Suprapubic skin (tissue), 4 donors: ENCODE measurements around the gene SYPL1. TPM values are rescaled to one million over a fixed set of nuclear protein-coding genes. Genes with fewer than 3 reads are reported as not detected.

Experiments used
- DNase-seq, 2 donors: peaks; one replicate each; pipeline ENCODE4 v3.0.0-alpha.2; 2019; ENCODE audit warnings: low spot score in 2 of 2
- H3K27ac ChIP-seq: fragments of 200-600 bp; sonication (generic); one replicate; pipeline ENCODE4 v1.5.1; 2019
- H3K27me3 ChIP-seq: fragments of 200-600 bp; sonication (generic); one replicate; pipeline ENCODE4 v1.5.1; 2019
- H3K36me3 ChIP-seq: fragments of 200-600 bp; sonication (generic); one replicate; pipeline ENCODE4 v1.5.1; 2019
- H3K4me1 ChIP-seq: fragments of 200-600 bp; sonication (generic); one replicate; pipeline ENCODE4 v1.5.1; 2019
- H3K4me3 ChIP-seq: fragments of 200-600 bp; sonication (generic); one replicate; pipeline ENCODE4 v1.5.1; 2019; ENCODE audit warnings: mild to moderate bottlenecking
- H3K9me3 ChIP-seq: fragments of 200-600 bp; sonication (generic); one replicate; pipeline ENCODE4 v1.5.1; 2019
- CTCF ChIP-seq, 2 donors: fragments of 200-600 bp in 1 of 2; fragments of 450-650 bp in 1 of 2; sonication (generic) in 1 of 2; IDR thresholded peaks; one replicate each; pipeline ENCODE4 v1.5.1; 2016 to 2019; ENCODE audit warnings: antibody characterized with exemption in 2 of 2, mild to moderate bottlenecking in 1 of 2, moderate library complexity in 1 of 2
- EP300 ChIP-seq: sonication (generic); formaldehyde crosslinking; IDR thresholded peaks from one replicate; pipeline ENCODE4 v1.6.1; 2017; ENCODE audit warnings: antibody characterized with exemption
- POLR2A ChIP-seq, 2 donors: fragments of 450-650 bp; IDR thresholded peaks; one replicate each; pipeline ENCODE4 v1.6.1; 2017; ENCODE audit warnings: antibody characterized with exemption in 2 of 2, mild to moderate bottlenecking in 2 of 2, moderate library complexity in 2 of 2
- POLR2AphosphoS5 ChIP-seq, 3 donors: sonication (generic); formaldehyde crosslinking; IDR thresholded peaks; one replicate each; pipeline ENCODE4 v1.6.1; 2017; ENCODE audit warnings: antibody characterized with exemption in 3 of 3
- WGBS: methylation state at CpG from one replicate; pipeline ENCODE4 v1.1.5; 2018; 5-methylcytosine and 5-hydroxymethylcytosine counted together
- total RNA-seq, 4 donors: library from RNA; depleted of rRNA; stranded (reverse); fragments of >200 nt; gene quantifications; one replicate each; pipeline ENCODE4 v1.1.0, GENCODE V29; 2016

SYPL1 gene
- total RNA-seq, 4 donors from 2014 or later = 71.3 to 115 (median 99.3) TPM

GRCh38 chr7:106088014-106088413, 24.1 kb downstream of the SYPL1 start:
- Histone ChIP-seq H3K4me3 (no peak overlapping the region), H3K36me3 (peaks cover 31% of the 10 kb centered on the region), H3K27ac (no peak overlapping the region), H3K9me3 (no peaks in the 10 kb centered on the region), H3K4me1 (no peaks in the 10 kb centered on the region), H3K27me3 (no peaks in the 10 kb centered on the region)
- 82% methylated on average over 1 of the region's 1 CpG for WGBS
- no peak for TF ChIP-seq EP300
- no peak for TF ChIP-seq POLR2AphosphoS5 (IDR thresholded peaks at IDR 0.05)
- no peak for TF ChIP-seq POLR2A (IDR thresholded peaks at IDR 0.05)
- TF ChIP-seq CTCF (IDR thresholded peaks at IDR 0.05) = no peak
- no peak for DNase-seq

GRCh38 chr7:106086062-106086461, 26.1 kb downstream of the SYPL1 start:
- Histone ChIP-seq H3K9me3 (no peaks in the 10 kb centered on the region), H3K36me3 (peaks cover 18% of the 10 kb centered on the region), H3K4me1 (no peaks in the 10 kb centered on the region), H3K27me3 (no peaks in the 10 kb centered on the region), H3K4me3 (no peak overlapping the region), H3K27ac (no peak overlapping the region)
- DNase-seq = no peak
- 93% methylated on average over 4 of the region's 4 CpGs for WGBS
- TF ChIP-seq CTCF (IDR thresholded peaks at IDR 0.05) (no peak), POLR2AphosphoS5 (IDR thresholded peaks at IDR 0.05) (no peak), POLR2A (IDR thresholded peaks at IDR 0.05) (no peak), EP300 (no peak)

GRCh38 chr7:106085015-106085414, 27.1 kb downstream of the SYPL1 start:
- no peaks in the 10 kb centered on the region for H3K4me1 ChIP-seq
- no peak overlapping the region for H3K27ac ChIP-seq
- H3K36me3 ChIP-seq = peaks cover 9% of the 10 kb centered on the region
- no peak for DNase-seq
- no peaks in the 10 kb centered on the region for H3K9me3 ChIP-seq
- TF ChIP-seq EP300 = no peak
- TF ChIP-seq CTCF (IDR thresholded peaks at IDR 0.05) = no peak
- TF ChIP-seq POLR2AphosphoS5 (IDR thresholded peaks at IDR 0.05) = no peak
- TF ChIP-seq POLR2A (IDR thresholded peaks at IDR 0.05) = no peak
- no peak overlapping the region for H3K4me3 ChIP-seq
- H3K27me3 ChIP-seq = no peaks in the 10 kb centered on the region

- Histone ChIP-seq H3K27ac (no peak overlapping the region), H3K9me3 (no peaks in the 10 kb centered on the region), H3K27me3 (no peaks in the 10 kb centered on the region), H3K4me3 (no peak overlapping the region), H3K36me3 (peaks cover 3% of the 10 kb centered on the region), H3K4me1 (no peaks in the 10 kb centered on the region)
- no peak for DNase-seq
- TF ChIP-seq POLR2A (IDR thresholded peaks at IDR 0.05) = no peak
- TF ChIP-seq EP300 = no peak
- no peak for TF ChIP-seq CTCF (IDR thresholded peaks at IDR 0.05)
- TF ChIP-seq POLR2AphosphoS5 (IDR thresholded peaks at IDR 0.05) = no peak
- 69% methylated on average over 3 of the region's 3 CpGs for WGBS
These were observed 28.4 kb downstream of the SYPL1 start for GRCh38 chr7:106083717-106084116.

- H3K4me3 ChIP-seq = no peak overlapping the region
- no peaks in the 10 kb centered on the region for H3K36me3 ChIP-seq
- no peak for TF ChIP-seq CTCF (IDR thresholded peaks at IDR 0.05)
- TF ChIP-seq POLR2AphosphoS5 (IDR thresholded peaks at IDR 0.05) = no peak
- TF ChIP-seq POLR2A (IDR thresholded peaks at IDR 0.05) = no peak
- TF ChIP-seq EP300 = no peak
- DNase-seq = no peak
- 86% methylated on average over 18 of the region's 18 CpGs for WGBS
- no peak overlapping the region for H3K27ac ChIP-seq
- H3K4me1 ChIP-seq = no peaks in the 10 kb centered on the region
- no peaks in the 10 kb centered on the region for H3K9me3 ChIP-seq
- no peaks in the 10 kb centered on the region for H3K27me3 ChIP-seq
These were observed 29.8 kb downstream of the SYPL1 start for GRCh38 chr7:106082087-106082854.
